SK-N-MC (cell line): ENCODE results near the gene CCNF.

Experiments
- EZH2 ChIP-seq: fragments of 200-600 bp; sonication (generic); IDR thresholded peaks from one replicate; pipeline ENCODE4 v1.6.1; 2017; ENCODE audit warnings: antibody characterized with exemption
- POLR2AphosphoS5 ChIP-seq: IDR thresholded peaks from 2 replicates; pipeline ENCODE4 v1.6.1; 2012; ENCODE audit warnings: mild to moderate bottlenecking, low read depth, low read length, borderline replicate concordance

- TF ChIP-seq POLR2AphosphoS5 (no peak), EZH2 (no peak)
Observed at GRCh38 chr16:2495041-2495440, 65.8 kb downstream of the CCNF start.
